ENCODE measurements around the gene ASTN2.

Gene ASTN2

DNA sequence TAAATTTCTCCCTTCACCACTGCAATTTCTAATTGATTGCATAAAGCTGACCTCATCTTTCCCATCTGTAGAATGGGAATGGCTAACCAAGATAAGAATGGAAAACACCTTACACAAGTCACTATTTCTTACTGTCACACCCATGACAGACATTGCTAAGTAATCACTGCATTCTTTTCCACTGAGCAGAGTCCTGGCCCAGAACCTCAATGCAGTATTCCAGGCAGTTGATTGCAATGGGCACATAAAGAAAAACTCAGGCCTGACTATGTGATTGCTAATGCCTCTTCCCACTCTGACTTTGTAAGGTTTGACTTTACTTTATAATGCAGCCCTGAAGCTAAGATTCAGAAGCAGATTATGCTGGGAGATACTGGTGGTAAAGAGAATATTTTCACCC lies 698.4 kb downstream of the ASTN2 start:
- H3K27ac ChIP-seq (ENCODE audit: low read length), result no peak overlapping the region
- no peak overlapping the region for H3K4me3 ChIP-seq (ENCODE audit: low read depth in 1 of 2, low read length in 2 of 2)
- no peaks in the 10 kb centered on the region for H3K4me1 ChIP-seq (ENCODE audit: control insufficient read depth in 1 of 2, insufficient read depth in 2 of 2, low read length in 2 of 2)
- H3K36me3 ChIP-seq (ENCODE audit: control insufficient read depth in 1 of 2, insufficient read depth in 2 of 2, low read length in 2 of 2), result no peaks in the 10 kb centered on the region
- no peaks in the 10 kb centered on the region for H3K27me3 ChIP-seq (ENCODE audit: low read depth, low read length)
- H3K9me3 ChIP-seq (ENCODE audit: control insufficient read depth in 1 of 2, low read length in 2 of 2), result no peaks in the 10 kb centered on the region

DNA sequence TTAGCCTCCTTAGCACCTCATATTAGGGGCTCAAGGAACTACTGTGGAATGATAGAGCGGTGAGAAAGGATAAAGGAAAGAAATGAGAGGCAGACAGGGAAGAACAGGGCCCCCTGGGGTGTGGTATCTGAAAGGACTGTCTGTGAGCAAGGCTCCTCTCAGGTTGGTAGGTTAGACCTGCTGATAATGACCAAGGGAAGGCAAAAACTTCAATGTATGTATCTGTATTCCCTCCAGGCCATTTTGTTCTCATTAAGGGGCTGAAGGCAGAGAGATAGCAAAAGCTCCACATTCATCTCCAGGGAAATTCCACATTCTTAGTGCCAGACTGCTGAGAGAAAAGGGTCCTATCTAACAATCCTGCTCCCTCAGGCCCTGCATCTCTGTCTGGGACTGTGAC lies 699.1 kb downstream of the ASTN2 start:
- Histone ChIP-seq H3K27ac (ENCODE audit: low read length) (no peak overlapping the region), H3K9me3 (ENCODE audit: control insufficient read depth in 1 of 2, low read length in 2 of 2) (no peaks in the 10 kb centered on the region), H3K27me3 (ENCODE audit: low read depth, low read length) (no peaks in the 10 kb centered on the region), H3K4me1 (ENCODE audit: control insufficient read depth in 1 of 2, insufficient read depth in 2 of 2, low read length in 2 of 2) (no peaks in the 10 kb centered on the region), H3K4me3 (ENCODE audit: low read depth in 1 of 2, low read length in 2 of 2) (no peak overlapping the region), H3K36me3 (ENCODE audit: control insufficient read depth in 1 of 2, insufficient read depth in 2 of 2, low read length in 2 of 2) (no peaks in the 10 kb centered on the region)

DNA sequence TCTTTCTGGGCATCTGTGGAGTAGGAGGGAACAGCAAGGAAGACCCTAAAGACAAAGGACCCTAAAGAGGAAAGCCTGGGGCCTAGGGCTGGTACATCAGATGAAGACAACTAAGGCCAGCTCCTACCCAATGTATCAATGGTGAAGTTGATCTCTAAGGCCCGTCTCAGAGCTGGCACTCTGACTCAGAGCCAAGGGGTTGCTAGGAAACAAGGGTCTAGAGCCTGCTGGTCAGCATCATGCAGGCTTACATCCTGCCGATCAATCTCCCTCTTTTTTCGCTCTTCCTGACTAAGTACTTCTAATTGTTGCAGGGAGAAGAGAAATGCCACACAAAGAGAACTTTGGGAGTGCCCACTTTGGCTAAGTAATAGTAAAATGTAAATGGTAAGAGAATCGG lies 701.6 kb downstream of the ASTN2 start:
- Histone ChIP-seq H3K9me3 (ENCODE audit: control insufficient read depth in 1 of 2, low read length in 2 of 2) (no peaks in the 10 kb centered on the region), H3K4me3 (ENCODE audit: low read depth in 1 of 2, low read length in 2 of 2) (no peak overlapping the region)

DNA sequence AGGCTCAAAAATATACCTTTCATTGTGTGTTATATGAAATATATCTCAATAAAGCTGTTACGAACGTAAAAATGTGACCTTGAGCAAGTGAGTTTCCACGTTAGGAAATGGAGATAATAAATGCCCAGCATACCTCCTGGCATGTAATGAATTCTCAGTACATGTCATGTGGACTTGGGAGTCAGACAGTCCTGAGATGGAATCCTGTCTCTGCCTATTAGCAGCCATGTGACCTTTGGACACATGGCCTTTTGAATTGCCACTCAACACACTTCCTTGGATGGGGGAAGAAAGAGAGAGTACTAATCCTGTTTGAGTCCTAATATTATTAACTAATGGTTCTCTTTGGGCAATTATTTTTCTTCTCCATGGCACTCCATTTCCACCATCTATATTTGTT lies 702.1 kb downstream of the ASTN2 start:
- Histone ChIP-seq H3K4me3 (ENCODE audit: low read depth in 1 of 2, low read length in 2 of 2) (no peak overlapping the region), H3K4me1 (ENCODE audit: control insufficient read depth in 1 of 2, insufficient read depth in 2 of 2, low read length in 2 of 2) (no peaks in the 10 kb centered on the region), H3K36me3 (ENCODE audit: control insufficient read depth in 1 of 2, insufficient read depth in 2 of 2, low read length in 2 of 2) (no peaks in the 10 kb centered on the region), H3K9me3 (ENCODE audit: control insufficient read depth in 1 of 2, low read length in 2 of 2) (no peaks in the 10 kb centered on the region), H3K27ac (ENCODE audit: low read length) (no peak overlapping the region), H3K27me3 (ENCODE audit: low read depth, low read length) (no peaks in the 10 kb centered on the region)

More for the DNA sequence above, 701.6 kb downstream of the ASTN2 start:
- Histone ChIP-seq H3K27me3 (ENCODE audit: low read depth, low read length) (no peaks in the 10 kb centered on the region), H3K27ac (ENCODE audit: low read length) (no peak overlapping the region), H3K4me1 (ENCODE audit: control insufficient read depth in 1 of 2, insufficient read depth in 2 of 2, low read length in 2 of 2) (no peaks in the 10 kb centered on the region), H3K36me3 (ENCODE audit: control insufficient read depth in 1 of 2, insufficient read depth in 2 of 2, low read length in 2 of 2) (no peaks in the 10 kb centered on the region)

DNA sequence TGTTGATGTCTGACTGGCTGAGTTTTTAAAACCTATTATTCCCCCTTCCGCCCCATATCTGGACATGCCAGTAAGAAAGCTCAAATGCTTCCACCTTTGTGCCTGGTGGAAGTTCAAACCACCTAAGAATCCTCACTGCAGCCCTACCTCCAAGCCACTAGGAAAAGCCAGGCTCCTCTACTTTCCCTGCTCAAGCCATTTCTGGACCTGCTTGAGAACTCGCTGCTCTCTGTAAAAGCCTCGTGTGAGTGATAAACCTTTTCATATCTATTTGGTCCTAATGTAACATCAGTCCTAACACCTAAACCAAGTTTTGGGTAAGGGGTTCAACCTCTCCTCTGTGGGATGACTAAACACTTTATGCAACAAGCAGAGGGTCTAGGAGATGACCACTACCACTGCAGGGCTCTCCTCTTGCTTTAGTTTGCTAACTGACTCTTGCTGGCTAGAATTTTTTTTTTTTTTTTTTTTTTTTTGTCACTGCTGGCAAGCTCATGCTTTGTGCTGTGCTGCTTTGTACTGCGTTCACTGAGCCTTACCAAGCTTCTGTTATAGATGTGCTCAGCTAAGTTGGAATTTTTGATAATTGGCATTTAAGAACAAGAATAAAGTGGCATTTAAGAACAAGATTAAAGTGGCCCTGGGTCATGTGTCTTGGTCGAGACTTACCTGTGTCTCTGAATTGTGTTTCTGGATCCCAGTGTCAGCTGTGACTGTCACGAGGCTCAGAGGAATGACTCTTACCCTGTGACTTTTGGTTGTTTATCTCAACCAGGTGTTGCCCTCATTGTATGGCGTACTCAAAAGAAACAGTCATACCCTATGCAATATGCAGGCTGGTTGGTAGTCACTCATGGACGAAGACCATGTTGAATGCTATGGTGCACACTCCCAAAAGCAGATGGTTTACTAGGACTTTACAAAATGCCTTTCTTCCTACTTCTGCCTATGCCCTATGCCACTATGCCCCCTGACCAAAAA lies 708.3 kb downstream of the ASTN2 start:
- Histone ChIP-seq H3K36me3 (ENCODE audit: control insufficient read depth in 1 of 2, insufficient read depth in 2 of 2, low read length in 2 of 2) (no peaks in the 10 kb centered on the region), H3K9me3 (ENCODE audit: control insufficient read depth in 1 of 2, low read length in 2 of 2) (no peaks in the 10 kb centered on the region), H3K27me3 (ENCODE audit: low read depth, low read length) (no peaks in the 10 kb centered on the region), H3K27ac (ENCODE audit: low read length) (no peak overlapping the region), H3K4me3 (ENCODE audit: low read depth in 1 of 2, low read length in 2 of 2) (no peak overlapping the region), H3K4me1 (ENCODE audit: control insufficient read depth in 1 of 2, insufficient read depth in 2 of 2, low read length in 2 of 2) (no peaks in the 10 kb centered on the region)

DNA sequence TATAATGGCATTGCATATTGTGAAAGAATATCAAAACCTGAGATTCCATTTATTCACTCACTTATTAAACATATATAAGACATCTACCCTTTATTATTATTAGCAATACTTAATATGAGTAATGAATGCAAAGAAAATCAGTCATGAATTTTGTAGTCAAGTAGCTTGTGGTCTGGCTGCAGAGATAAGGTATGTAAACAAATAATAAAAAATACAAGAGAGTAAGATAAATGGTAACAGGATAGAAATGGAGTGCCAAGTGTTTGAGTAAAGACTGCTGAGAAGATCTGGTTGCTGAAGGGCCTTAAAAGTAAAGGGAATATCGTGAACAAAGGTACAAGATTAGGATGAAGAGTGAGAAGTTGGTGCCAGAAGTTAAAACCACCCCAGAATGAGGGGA lies 709.3 kb downstream of the ASTN2 start:
- peaks cover 0 to 2% of the 10 kb centered on the region in 2 donors for H3K36me3 ChIP-seq (ENCODE audit: control insufficient read depth in 1 of 2, insufficient read depth in 2 of 2, low read length in 2 of 2)
- H3K27ac ChIP-seq (ENCODE audit: low read length), result no peak overlapping the region
- no peaks in the 10 kb centered on the region for H3K4me1 ChIP-seq (ENCODE audit: control insufficient read depth in 1 of 2, insufficient read depth in 2 of 2, low read length in 2 of 2)
- no peaks in the 10 kb centered on the region for H3K27me3 ChIP-seq (ENCODE audit: low read depth, low read length)
- H3K4me3 ChIP-seq (ENCODE audit: low read depth in 1 of 2, low read length in 2 of 2), result no peak overlapping the region
- H3K9me3 ChIP-seq (ENCODE audit: control insufficient read depth in 1 of 2, low read length in 2 of 2), result no peaks in the 10 kb centered on the region

DNA sequence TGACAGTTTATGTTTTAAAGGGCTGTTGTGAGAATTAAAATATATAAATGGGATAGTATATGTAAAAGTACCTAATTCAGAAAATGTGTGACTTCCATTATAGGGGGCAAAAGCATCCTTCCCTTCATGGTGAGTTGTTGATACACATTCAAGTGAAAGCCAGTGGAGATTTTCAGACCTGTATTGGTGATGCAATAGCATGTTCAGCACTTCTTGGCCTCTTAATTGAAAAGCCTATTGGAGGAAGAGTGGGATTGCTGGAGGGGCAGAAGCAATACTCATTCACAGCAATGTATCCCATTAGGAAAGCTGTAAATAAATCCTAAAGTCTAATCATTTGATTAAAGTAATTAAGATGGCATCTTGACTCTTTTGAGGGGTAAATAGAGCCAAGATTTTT lies 710.4 kb downstream of the ASTN2 start:
- Histone ChIP-seq H3K27ac (ENCODE audit: low read length) (no peak overlapping the region), H3K36me3 (ENCODE audit: control insufficient read depth in 1 of 2, insufficient read depth in 2 of 2, low read length in 2 of 2) (peaks cover 10 to 12% of the 10 kb centered on the region in 2 donors), H3K4me1 (ENCODE audit: control insufficient read depth in 1 of 2, insufficient read depth in 2 of 2, low read length in 2 of 2) (no peaks in the 10 kb centered on the region), H3K4me3 (ENCODE audit: low read depth in 1 of 2, low read length in 2 of 2) (no peak overlapping the region), H3K9me3 (ENCODE audit: control insufficient read depth in 1 of 2, low read length in 2 of 2) (no peaks in the 10 kb centered on the region), H3K27me3 (ENCODE audit: low read depth, low read length) (no peaks in the 10 kb centered on the region)

DNA sequence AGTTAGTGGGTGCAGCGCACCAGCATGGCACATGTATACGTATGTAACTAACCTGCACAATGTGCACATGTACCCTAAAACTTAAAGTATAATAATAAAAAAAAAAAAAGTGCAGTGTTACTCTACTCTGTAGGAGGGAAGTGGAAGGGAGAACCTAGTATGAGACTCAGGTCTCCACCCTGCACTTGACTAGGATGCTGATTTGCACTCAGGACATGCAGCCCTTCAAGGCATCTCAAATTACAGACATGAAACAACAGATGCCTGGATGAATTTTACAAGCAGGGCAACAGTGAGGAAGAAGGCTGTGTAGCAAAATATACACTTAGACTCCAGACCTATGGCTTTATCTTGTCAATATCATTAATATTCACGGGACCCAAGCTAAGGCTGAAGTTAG lies 711.2 kb downstream of the ASTN2 start:
- no peak overlapping the region for H3K27ac ChIP-seq (ENCODE audit: low read length)
- H3K36me3 ChIP-seq (ENCODE audit: control insufficient read depth in 1 of 2, insufficient read depth in 2 of 2, low read length in 2 of 2), result peaks cover 18 to 21% of the 10 kb centered on the region in 2 donors
- no peaks in the 10 kb centered on the region for H3K27me3 ChIP-seq (ENCODE audit: low read depth, low read length)
- H3K4me3 ChIP-seq (ENCODE audit: low read depth in 1 of 2, low read length in 2 of 2), result no peak overlapping the region
- no peaks in the 10 kb centered on the region for H3K4me1 ChIP-seq (ENCODE audit: control insufficient read depth in 1 of 2, insufficient read depth in 2 of 2, low read length in 2 of 2)
- no peaks in the 10 kb centered on the region for H3K9me3 ChIP-seq (ENCODE audit: control insufficient read depth in 1 of 2, low read length in 2 of 2)

DNA sequence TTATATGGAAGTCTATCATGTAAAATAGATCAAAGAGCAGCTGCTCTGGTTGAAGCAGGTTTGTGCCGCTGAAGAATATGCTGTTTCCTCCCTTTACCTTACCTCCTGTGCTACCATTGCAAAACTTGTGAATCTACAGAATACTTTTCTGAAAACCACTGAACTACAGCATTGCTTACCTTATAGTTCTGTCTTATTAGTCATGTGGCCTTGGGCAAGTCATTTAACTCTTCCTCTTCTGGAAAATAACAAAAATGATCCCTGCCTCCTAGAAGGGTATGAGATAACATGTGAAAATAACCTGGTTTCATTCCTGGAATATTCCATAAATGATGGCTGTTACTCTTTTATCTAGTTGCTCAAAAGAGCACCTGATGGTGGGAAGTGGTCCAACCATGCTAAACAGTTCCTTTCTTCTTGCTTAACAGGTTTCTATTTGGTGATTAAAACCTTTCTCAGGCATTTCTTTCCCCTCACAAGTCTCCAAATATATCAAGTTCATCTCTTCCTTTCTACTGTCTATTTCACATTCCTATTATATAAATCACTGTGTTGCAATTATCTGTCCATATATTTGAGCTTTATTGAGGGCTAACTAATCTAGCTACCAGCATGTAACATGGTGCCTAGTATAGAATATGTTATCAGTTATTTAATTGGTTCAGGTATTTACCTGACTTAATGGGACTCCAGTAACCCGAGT lies 712.8 kb downstream of the ASTN2 start:
- Histone ChIP-seq H3K4me1 (ENCODE audit: control insufficient read depth in 1 of 2, insufficient read depth in 2 of 2, low read length in 2 of 2) (peaks cover 0 to 3% of the 10 kb centered on the region in 2 donors), H3K4me3 (ENCODE audit: low read depth in 1 of 2, low read length in 2 of 2) (no peak overlapping the region), H3K9me3 (ENCODE audit: control insufficient read depth in 1 of 2, low read length in 2 of 2) (no peaks in the 10 kb centered on the region), H3K36me3 (ENCODE audit: control insufficient read depth in 1 of 2, insufficient read depth in 2 of 2, low read length in 2 of 2) (peaks cover 30 to 34% of the 10 kb centered on the region in 2 donors), H3K27ac (ENCODE audit: low read length) (no peak overlapping the region), H3K27me3 (ENCODE audit: low read depth, low read length) (no peaks in the 10 kb centered on the region)

DNA sequence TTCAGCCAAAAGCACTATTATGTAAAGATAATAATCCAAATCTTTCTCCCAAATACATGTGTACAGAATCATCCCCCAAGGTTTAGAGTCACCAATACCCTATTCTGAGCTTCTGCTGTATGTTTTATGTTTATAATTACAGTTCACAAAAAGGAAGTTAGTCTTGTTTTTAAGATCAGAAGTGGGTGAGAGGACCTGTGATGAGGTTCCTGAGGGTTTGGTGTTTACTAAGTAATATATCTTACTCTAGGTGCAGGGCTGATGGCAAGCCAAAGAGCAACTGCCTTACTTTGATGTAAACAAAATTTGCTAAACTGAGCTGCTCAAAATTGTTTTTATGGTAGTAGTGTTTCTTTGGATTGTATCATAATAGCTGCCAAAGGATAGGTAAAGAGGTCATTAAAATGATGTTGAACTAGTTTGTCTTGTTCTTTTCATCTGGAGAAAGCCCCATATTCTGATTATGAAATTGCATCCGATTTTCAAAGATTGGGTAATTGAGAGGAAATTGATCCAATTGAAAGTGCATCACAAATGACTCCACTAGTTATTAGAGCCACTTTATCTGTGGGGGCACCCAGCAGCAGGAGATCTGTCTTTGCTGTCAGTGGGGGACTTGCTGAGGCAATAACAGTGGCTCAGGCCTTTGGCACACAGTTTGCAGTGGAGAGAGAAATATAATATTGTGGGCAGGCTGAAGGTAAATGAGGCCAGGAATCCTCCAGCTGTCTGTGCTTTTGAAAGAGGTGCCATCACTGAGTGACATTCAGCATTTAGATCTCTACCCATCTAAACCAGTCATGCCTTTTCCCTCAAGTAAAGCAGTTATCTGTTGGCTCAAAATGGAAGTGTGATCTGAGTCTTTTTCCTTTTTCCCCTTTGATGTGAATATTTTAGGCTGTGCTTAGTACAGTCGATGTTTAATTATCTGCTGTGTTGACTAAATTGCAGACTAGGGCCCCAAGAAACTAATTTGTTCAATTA lies 713.7 kb downstream of the ASTN2 start:
- Histone ChIP-seq H3K4me3 (ENCODE audit: low read depth in 1 of 2, low read length in 2 of 2) (no peak overlapping the region), H3K27ac (ENCODE audit: low read length) (no peak overlapping the region), H3K4me1 (ENCODE audit: control insufficient read depth in 1 of 2, insufficient read depth in 2 of 2, low read length in 2 of 2) (peaks cover 0 to 3% of the 10 kb centered on the region in 2 donors), H3K9me3 (ENCODE audit: control insufficient read depth in 1 of 2, low read length in 2 of 2) (no peaks in the 10 kb centered on the region), H3K36me3 (ENCODE audit: control insufficient read depth in 1 of 2, insufficient read depth in 2 of 2, low read length in 2 of 2) (peaks cover 30 to 34% of the 10 kb centered on the region in 2 donors), H3K27me3 (ENCODE audit: low read depth, low read length) (no peaks in the 10 kb centered on the region)

DNA sequence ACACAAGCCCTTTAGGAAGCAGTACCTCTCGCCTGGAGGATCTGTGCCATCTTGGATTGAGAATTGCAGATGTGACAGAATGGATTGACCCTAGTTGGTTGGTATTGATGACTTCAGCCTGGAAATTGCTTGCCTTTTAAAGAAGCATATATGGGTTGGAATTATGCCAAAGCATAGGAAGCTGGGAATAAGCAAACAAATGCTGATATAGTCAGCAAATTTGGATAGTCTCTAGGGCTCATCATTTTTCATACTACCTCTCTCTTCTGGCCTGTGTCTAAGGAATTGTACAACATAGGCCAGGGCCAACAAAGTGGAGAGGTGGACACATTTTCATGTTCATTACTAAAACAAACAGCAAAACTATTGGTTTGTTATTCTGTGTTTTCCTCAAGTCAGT lies 714.6 kb downstream of the ASTN2 start:
- peaks cover 0 to 3% of the 10 kb centered on the region in 2 donors for H3K4me1 ChIP-seq (ENCODE audit: control insufficient read depth in 1 of 2, insufficient read depth in 2 of 2, low read length in 2 of 2)
- no peak overlapping the region for H3K27ac ChIP-seq (ENCODE audit: low read length)
- H3K9me3 ChIP-seq (ENCODE audit: control insufficient read depth in 1 of 2, low read length in 2 of 2), result no peaks in the 10 kb centered on the region
- no peaks in the 10 kb centered on the region for H3K27me3 ChIP-seq (ENCODE audit: low read depth, low read length)
- peaks cover 30 to 34% of the 10 kb centered on the region in 2 donors for H3K36me3 ChIP-seq (ENCODE audit: control insufficient read depth in 1 of 2, insufficient read depth in 2 of 2, low read length in 2 of 2)
- no peak overlapping the region for H3K4me3 ChIP-seq (ENCODE audit: low read depth in 1 of 2, low read length in 2 of 2)
